Measurements from ENCODE around the gene STK32B. TPM values are rescaled to one million over a fixed set of nuclear protein-coding genes. Genes with fewer than 3 reads are reported as not detected.

STK32B gene
- total and polyA plus RNA-seq, 8 donors, result 0.61 to 5.5 (median 3.1) TPM

GRCh38 chr4:5127556-5127955 is 76.3 kb downstream of the STK32B start:
- H3K36me3 ChIP-seq, result no peaks in the 10 kb centered on the region
- peaks cover 0 to 15% (median 2%) of the 10 kb centered on the region in 4 donors for H3K4me1 ChIP-seq
- H3K9me3 ChIP-seq, result peaks cover 0 to 11% (median 3%) of the 10 kb centered on the region in 4 donors
- no peak for DNase-seq
- 59 to 78% (median 71%) methylated on average over 7 of the region's 7 CpGs for WGBS, 5 donors
- no peaks in the 10 kb centered on the region for H3K27me3 ChIP-seq
- H3K27ac ChIP-seq, result peak overlapping the region in 2 of 5 donors; percentile 42 to 74
- intact Hi-C loops (cut with DNase I; ENCODE audit: low total_unique reads), result no loop called here
- TF ChIP-seq POLR2AphosphoS5 (IDR thresholded peaks at IDR 0.05) (no peak), EP300 (IDR thresholded peaks at IDR 0.05) (no peak), POLR2A (IDR thresholded peaks at IDR 0.05) (no peak), CTCF (IDR thresholded peaks at IDR 0.05) (no peak)
- H3K4me3 ChIP-seq, result no peak overlapping the region

DNA sequence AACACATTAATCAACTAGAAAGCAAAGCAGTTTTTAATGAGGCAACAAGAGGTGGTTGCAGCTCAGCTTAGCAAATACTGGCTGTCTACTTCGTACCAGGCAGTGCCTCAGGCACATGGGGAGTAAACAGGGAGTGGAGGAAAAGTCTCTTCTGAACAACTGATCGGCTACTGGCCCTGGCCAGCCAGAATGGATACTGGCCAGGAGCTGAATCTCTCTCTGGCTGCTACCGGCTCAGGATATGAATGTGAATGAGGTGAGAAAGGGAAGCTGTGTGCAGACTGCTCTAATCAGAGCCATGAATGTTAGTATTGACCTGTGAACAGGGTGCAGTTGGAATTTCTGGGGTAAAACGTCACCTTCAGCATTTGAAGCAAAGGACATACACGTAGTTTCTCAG is 77.3 kb downstream of the STK32B start:
- H3K27ac ChIP-seq, result peak overlapping the region in 4 of 5 donors; percentile 18 to 74 (median 31)
- no peak for TF ChIP-seq POLR2A (IDR thresholded peaks at IDR 0.05)
- TF ChIP-seq CTCF (IDR thresholded peaks at IDR 0.05), result no peak
- no peak for TF ChIP-seq EP300 (IDR thresholded peaks at IDR 0.05)
- no peak for TF ChIP-seq POLR2AphosphoS5 (IDR thresholded peaks at IDR 0.05)
- peaks cover 0 to 15% (median 2%) of the 10 kb centered on the region in 4 donors for H3K4me1 ChIP-seq
- 28 to 39% (median 33%) methylated on average over 5 of the region's 5 CpGs for WGBS, 5 donors
- H3K27me3 ChIP-seq, result no peaks in the 10 kb centered on the region
- no peak overlapping the region for H3K4me3 ChIP-seq
- peaks cover 0 to 11% (median 3%) of the 10 kb centered on the region in 4 donors for H3K9me3 ChIP-seq
- intact Hi-C loops (cut with DNase I; ENCODE audit: low total_unique reads), result no loop called here
- peak; percentile 8 to 58 for DNase-seq
- H3K36me3 ChIP-seq, result no peaks in the 10 kb centered on the region

GRCh38 chr4:5133201-5133600 is 81.9 kb downstream of the STK32B start:
- Histone ChIP-seq H3K27ac (no peak overlapping the region), H3K9me3 (peaks cover 0 to 11% (median 3%) of the 10 kb centered on the region in 4 donors), H3K4me1 (peaks cover 7 to 16% (median 11%) of the 10 kb centered on the region in 4 donors), H3K36me3 (no peaks in the 10 kb centered on the region), H3K27me3 (no peaks in the 10 kb centered on the region), H3K4me3 (no peak overlapping the region)
- TF ChIP-seq POLR2A (IDR thresholded peaks at IDR 0.05), result no peak
- TF ChIP-seq EP300 (IDR thresholded peaks at IDR 0.05), result no peak
- TF ChIP-seq POLR2AphosphoS5 (IDR thresholded peaks at IDR 0.05), result no peak
- no peak for TF ChIP-seq CTCF (IDR thresholded peaks at IDR 0.05)
- intact Hi-C loops (cut with DNase I; ENCODE audit: low total_unique reads), result no loop called here
- WGBS, 5 donors, result 84 to 96% (median 92%) methylated on average over 2 of the region's 2 CpGs
- DNase-seq, result no peak

GRCh38 chr4:5133933-5134594 is 82.8 kb downstream of the STK32B start:
- Histone ChIP-seq H3K27me3 (no peaks in the 10 kb centered on the region), H3K4me3 (no peak overlapping the region), H3K27ac (peak overlapping the region in 1 of 5 donors; percentile 53), H3K9me3 (peaks cover 0 to 11% (median 3%) of the 10 kb centered on the region in 4 donors), H3K4me1 (peaks cover 3 to 20% (median 14%) of the 10 kb centered on the region in 4 donors), H3K36me3 (no peaks in the 10 kb centered on the region)
- intact Hi-C loops (cut with DNase I; ENCODE audit: low total_unique reads), result no loop called here
- no peak for TF ChIP-seq EP300 (IDR thresholded peaks at IDR 0.05)
- TF ChIP-seq POLR2A (IDR thresholded peaks at IDR 0.05), result no peak
- TF ChIP-seq POLR2AphosphoS5 (IDR thresholded peaks at IDR 0.05), result no peak
- TF ChIP-seq CTCF (IDR thresholded peaks at IDR 0.05), result no peak
- no peak for DNase-seq
- WGBS, 5 donors, result 63 to 74% (median 70%) methylated on average over 4 of the region's 4 CpGs

All from stomach (tissue), 9 donors.